Mammary epithelial cell (primary cell): ENCODE results near the gene AFAP1.

ENCODE experiments used
- CTCF ChIP-seq, 2 donors: IDR thresholded peaks in 1 of 2; conservative IDR thresholded peaks in 1 of 2; 2 replicates each; pipeline ENCODE4 v1.5.1; 2011 to 2012; ENCODE audit warnings: inconsistent platforms in 2 of 2, low read length in 2 of 2, mild to moderate bottlenecking in 2 of 2, control low read depth in 1 of 2, low read depth in 1 of 2; ENCODE audit not compliant: insufficient read depth in 1 of 2; ENCODE audit errors: extremely low read depth in 1 of 2
- EZH2 ChIP-seq: IDR thresholded peaks from 2 replicates; pipeline ENCODE4 v1.6.1; 2012; ENCODE audit warnings: low read length, inconsistent platforms, borderline replicate concordance

- no peak for TF ChIP-seq EZH2
- no peak for TF ChIP-seq CTCF (conservative IDR thresholded peaks at IDR 0.05 in 1 of 2, IDR thresholded peaks at IDR 0.05 in 1 of 2; ENCODE audit: extremely low read depth in 1 of 2, insufficient read depth in 1 of 2, low read depth in 1 of 2, low read length in 2 of 2)
Measured at GRCh38 chr4:7736436-7737267, 203.0 kb downstream of the AFAP1 start.
